NCI-H146 (cell line): ENCODE data around the gene TPPP3.
A peak's percentile ranks its signal among the peaks of the same experiment; 100 is the strongest.

Experiments
- DNase-seq: peaks from one replicate; lab custom pipeline; 2025; lab: John Stamatoyannopoulos, UW

The TPPP3 gene

DNA sequence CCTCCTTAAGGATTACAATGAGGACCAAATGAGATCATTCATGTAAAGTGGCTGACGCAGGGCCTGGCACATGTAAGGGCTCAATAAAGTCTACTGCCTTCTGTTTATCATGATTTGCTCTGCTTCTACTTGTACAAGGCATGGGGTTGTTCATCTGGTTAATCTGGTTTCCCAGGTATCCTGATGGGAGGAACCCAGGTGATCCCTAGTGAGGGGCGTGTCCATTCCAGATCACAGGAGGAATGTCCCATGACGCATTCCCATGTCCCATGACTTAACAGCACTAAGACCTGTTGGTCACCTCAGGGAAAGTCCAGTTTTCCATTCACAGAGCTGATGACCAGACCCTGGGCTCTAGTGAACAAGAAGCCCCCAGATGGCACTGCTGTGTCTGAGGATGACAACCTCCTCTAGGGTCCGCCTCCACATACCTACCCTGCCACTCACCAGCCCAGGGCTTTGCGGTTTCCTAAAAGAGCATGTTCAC, 11.5 kb upstream of the TPPP3 start:
- DNase-seq, result no peak

DNA sequence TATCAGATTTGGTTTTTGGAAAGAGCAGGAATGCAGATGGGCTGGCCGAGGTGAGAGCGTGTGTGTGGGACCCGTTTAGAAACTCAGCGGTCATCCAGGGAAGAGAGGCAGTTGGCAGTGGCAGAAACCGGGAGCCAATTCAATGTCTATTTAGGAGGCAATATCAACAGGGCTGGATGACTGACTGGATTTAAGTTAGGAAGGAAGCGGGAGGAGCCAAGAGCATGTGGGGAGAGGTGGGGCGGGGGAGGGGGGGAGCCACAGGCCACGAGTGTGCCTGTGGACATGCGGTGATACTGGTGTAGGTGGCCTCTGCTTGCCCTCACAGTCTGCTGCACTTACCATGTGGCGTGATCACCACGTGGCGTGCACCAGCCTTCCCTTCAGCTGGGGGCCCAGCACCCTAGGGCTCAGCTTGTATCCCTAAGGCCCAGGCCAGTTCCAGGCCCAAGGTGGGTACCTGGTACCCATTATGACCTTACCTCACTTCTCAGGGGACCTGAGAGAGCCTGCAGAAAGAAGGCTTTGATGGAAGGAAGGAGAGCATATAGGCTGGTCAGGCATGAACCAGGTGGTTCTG, 10.8 kb upstream of the TPPP3 start:
- DNase-seq, result no peak

DNA sequence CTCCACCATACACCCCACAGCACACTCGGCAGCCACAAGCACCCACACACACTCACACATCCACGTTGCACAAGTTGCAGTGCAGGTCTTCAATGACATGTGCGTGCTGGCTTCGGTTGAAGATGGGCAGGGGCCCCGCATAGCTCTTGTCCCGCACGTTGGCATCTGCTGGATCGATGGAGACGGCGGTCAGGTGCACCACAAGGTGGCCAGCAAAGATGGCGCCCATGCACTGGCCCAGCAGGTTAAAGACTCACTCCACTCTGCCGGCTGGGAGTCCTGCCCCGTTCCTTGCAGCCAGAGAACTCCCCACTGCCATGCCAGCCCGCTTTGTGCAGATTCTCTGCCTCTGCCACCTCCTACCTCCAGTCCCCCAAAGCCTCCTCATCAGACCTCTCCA, 7.6 kb upstream of the TPPP3 start:
- DNase-seq, result no peak

- DNase-seq, result peak; percentile 76
Measured at GRCh38 chr16:67399749-67400704, 6.7 kb upstream of the TPPP3 start.

- no peak for DNase-seq
Measured at GRCh38 chr16:67399218-67399733, 6.0 kb upstream of the TPPP3 start.

GRCh38 chr16:67398546-67399217, 5.4 kb upstream of the TPPP3 start:
- DNase-seq, result no peak

DNA sequence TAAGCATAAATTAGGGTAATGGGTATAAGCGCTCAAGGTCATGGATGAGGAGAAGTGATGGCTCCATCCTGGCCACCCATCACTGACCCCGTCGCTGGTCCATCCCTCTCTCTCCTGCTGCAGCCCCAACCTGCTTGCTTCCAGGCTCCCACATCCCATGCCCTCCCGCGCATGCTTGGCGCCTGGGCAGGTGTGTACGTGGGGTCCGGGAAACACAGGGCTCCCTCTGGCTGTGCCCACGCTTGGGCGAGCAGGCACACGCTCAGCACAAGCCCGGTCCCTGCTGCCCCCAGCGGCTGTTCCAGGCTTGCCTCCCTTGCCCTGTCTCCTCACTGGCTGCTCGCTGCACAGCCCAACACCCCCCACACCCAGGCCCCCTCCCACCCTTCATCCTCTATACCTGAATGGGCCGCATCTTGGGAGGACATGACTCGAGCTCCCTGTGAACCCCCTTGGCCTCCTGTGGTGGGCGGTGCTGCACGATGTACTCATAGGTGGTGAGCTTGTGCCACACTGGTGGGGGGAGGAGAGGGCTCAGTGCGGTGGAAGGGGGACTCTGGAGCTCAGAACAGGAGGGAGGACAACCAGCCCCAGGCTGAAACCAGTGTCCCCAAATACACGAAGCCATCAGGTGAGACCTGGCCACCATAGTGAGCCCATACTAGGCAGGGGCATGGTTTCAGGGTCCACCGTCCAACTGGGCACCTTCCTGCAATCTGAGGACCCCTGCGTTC, 4.7 kb upstream of the TPPP3 start:
- DNase-seq, result no peak

DNA sequence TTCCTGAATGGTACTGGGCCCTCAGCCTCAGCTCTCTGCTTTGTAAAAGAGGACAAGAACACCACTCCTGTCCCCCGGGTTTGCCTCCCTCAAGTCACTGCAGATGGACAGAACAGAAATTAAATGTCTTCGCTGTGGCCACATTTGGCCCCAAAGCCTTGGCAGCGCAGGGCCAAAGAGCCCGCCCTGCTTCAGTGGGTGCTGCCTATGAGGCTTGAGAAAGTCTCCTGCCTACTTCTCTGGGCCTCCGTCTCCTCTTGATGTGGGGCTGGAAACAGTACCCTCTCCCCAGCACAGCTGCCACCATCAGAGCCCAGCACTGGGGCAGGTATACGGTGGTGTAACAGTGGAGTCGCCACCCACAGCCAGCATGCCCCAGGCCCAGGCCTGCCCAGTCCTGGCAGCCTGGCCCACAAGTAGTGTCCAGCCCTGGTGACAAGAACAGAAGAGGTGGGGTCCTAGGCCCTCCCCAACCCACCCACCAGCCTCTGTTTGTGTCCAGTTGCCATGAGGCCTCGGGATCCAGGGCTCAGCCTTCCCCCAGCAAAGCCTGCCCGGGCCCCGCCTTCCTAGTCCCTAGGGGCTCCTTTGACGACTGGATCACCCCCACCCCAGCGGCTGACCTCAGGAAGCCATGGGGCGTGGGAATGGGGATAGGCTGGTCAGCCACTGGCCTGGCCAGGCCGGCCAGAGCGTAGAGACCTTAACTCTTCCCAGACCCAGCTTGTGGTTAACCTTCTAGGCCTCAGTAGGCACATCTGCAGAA, 3.9 kb upstream of the TPPP3 start:
- DNase-seq, result no peak

- peak; percentile 94 for DNase-seq
Measured at GRCh38 chr16:67396159-67397035, 3.1 kb upstream of the TPPP3 start.

DNA sequence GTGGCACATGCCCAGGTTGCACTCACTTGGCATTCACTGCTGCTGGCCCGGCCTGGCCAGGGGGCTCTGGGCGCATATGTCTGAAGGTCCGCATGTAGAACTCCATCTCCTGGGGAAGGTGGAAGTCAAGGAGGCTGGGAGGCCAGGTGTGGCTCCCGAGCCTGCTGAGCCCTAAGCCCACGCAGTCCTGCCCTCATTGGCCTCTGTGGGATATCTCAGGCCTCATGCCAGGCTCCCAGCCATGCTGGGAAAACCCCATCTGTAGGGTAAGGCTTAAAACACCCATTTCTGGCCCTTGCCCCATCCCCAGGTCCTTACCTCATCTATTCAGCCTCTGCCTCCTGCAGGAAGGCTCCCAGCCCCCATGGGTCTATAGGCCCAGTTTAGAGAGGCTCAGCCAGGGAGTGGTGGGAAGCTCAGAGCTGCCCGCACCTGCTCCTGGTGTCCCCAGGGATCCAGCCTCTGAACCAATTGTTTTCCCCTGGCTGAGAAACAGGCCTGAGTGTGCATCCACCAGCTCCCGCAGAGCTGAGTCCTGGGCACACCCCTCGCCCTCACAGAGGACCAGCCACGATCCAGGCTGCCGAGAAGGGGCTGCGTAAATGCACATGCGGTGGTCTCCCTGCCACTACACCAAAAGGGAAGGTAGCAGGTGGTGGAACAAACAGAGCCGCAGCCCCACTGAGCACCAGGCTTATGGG, 2.3 kb upstream of the TPPP3 start:
- DNase-seq, result peak; percentile 93

DNA sequence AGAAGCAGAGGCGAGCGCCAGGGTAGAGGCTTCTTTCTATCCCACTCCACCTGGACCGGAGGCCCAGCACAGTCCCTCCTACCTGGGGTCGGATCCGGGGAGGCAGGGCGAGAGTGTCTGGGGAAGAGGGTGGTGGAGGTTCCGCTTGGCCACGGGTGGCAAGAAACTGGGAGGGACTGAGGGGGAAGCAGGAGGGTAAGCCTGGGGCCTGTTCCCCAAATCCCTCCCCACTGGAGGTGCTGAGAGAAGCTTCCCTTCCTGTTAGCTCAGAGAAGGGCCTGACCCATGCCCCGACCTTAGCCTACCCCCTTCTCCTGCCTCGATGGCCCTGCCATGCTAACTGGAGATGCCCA, 1.8 kb upstream of the TPPP3 start:
- no peak for DNase-seq

- no peak for DNase-seq
Measured at GRCh38 chr16:67394155-67395104, 1.1 kb upstream of the TPPP3 start.

DNA sequence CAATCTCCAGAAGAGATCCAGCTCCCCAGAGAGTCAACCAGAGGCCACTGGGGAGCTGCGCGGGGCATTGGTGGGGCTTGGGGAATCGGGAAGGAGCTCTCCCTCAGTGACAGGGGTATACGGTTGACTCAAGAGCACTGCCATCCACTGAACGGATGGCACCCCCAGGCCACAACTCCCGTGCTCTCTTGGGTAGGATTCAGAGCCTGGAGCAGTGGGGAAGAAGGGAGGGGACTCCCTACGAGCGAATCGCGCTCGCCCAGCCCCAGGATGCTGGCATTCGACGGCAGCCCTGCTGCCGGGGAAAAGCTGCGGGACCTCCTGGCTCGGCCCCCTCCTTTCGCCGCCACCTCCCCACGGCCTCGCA, 473 bp upstream of the TPPP3 start:
- no peak for DNase-seq

- DNase-seq, result no peak
Measured at GRCh38 chr16:67392301-67393059, 818 bp downstream of the TPPP3 start.

GRCh38 chr16:67391424-67392300, 1.6 kb downstream of the TPPP3 start:
- DNase-seq, result no peak

GRCh38 chr16:67390816-67391423, 2.4 kb downstream of the TPPP3 start:
- no peak for DNase-seq
